ENCODE data around the gene LRRC4C.

Gene LRRC4C

DNA sequence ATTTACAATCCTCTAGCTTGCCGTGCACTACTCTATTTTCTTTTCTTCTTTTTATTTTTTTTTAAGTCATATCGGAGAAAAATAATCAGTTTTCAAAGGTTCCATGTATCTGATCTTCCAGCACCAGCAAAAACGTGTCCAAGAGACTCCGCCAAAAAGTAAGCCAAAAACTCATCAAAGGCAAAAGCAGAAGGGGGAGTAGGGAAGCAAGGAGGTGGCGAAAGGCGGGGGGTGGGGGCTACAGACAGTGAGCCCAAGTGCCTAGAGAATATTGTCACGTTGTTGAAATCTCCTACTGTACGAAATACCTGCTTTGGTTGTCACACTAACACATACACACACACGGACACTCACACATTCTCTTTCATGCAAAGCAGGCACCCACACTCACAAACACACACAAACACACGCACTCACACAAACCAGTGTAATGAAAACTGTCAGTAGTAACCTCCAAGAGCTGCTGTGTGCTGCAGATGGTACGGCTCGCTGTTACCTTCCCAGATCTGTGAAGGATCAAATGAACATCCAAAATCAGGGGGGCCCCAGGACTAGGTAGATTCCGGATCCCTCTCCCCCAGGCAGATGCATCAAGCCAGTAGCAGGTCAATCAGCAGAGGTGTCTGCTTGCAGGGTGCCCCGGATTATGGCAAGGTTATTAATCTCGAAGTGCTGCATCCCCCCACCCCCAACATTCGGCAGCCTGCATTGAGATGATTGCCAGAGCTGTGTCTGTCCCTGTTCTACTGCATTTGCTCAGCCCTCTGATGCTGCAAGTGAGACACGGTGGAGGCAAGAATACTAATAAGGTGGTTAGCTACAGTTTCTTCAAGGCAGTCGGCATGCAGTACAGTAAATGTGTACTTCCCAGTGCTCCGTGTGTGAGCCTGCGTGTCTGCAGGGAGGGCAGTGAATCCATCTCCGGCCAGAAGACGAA is at the start of gene LRRC4C:
LRRC4C (minus strand) TSS at position 188 of the 937 bp plus-strand sequence.
- no peak for DNase-seq

DNA sequence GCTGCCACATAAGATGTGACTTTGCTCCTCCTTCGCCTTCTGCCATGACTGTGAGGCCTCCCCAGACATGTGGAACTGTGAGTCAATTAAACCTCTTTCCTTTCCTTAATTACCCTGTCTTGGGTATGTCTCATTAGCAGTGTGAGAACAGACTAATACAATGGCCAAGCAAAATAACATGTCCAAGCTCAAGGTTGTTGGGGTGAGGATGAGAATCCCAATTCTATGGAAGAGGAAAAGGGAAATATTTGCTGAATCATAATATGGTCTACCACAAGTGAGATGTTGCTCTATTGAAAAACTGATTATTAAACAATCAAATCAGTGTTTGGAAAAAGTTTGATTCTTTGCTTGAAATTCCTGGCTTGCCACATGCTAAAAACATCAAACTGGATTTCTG is 48.7 kb upstream of the LRRC4C start:
- DNase-seq: no peak

DNA sequence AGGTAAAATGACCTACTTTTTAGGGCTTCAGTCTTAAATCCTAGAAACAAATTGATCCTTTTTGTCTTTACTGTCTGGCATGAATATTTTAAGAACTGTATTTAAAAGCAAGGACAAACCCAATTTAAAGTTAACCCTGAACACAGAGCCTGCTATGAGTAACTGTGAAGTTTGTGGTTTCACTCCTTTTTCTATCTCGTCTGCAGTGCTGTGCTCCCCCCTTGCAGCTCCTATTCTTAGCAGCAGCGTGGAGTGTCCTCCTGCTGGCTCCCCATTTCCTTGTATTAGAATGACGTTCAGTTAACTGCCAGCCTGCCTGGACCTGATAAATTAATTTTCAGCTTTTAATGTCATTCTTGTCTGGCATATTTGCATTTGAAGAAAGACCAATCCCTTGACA is 40.0 kb upstream of the LRRC4C start:
- no peak for DNase-seq

DNA sequence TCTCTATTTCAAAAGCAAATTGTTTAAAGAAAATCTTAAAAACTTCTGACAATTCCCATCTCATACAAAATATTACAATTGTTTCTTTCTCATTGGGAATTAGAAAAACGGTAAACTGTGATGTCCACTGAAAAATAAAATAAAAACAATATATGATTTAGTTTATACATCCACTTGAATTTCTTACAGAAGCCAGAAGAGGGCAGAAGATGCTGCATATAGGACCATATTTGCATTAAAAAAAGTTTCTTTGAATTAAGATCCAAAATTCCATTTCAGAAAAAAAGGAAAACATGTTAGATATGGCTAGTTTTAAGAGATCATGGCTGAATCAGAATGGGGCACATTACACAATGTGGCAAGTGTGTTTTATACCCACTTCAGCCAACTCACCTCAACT is 39.3 kb upstream of the LRRC4C start:
- DNase-seq: no peak

DNA sequence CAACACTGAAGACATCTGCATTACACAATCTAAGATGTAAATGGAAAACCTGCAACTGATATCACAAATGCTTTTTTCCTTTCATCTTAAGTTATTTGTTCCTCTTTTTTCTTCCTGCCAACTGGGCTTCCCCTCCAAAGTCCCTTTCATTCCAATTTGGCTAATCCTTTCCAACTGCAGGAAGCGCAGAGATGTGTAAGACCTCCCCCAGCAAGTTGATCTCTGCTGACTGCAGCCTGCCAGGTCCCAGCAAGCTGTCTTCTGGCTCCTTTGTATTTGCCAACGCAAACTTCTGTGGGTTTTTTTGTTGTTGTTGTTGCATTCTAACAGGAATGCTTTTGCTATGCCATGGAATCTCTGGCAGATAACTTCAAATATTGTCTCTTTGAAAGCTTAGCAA is 38.5 kb upstream of the LRRC4C start:
- DNase-seq: no peak

DNA sequence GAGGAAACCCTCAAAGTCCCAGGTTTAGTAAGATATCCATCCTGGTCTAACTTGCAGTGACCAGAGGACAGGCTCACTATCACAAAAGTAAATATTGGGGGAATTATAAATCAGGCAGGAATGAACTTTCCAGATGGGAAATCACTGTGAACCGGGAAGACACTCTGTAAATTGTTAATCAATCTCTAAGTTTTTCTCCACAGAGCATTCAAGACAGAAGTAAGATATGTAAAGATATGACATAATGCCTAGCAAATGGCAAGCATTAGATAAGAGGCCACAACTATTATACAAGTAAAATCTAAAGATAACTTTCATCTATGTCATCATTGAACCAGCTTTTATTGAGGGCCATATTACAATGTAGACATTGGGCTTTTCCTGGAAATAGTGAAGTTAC is 35.3 kb upstream of the LRRC4C start:
- no peak for DNase-seq

DNA sequence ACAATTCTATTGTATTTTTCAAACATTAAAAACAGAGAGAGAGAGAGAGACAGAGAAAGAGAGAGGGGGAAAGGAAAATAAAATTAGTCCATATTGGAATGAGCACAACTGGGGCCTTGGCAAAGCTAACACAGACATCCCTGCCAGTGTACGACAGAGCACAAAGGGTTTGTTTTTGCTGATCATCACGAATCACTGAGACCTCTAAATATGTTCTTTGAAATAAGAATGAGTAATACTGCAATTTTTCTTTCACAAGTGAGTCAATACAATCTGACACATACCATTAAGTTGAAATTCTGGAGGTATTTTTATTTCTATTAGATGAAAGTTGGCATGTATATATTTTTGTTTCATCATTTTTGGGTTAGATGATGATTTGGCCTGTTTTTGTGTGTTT is 27.0 kb upstream of the LRRC4C start:
- no peak for DNase-seq

DNA sequence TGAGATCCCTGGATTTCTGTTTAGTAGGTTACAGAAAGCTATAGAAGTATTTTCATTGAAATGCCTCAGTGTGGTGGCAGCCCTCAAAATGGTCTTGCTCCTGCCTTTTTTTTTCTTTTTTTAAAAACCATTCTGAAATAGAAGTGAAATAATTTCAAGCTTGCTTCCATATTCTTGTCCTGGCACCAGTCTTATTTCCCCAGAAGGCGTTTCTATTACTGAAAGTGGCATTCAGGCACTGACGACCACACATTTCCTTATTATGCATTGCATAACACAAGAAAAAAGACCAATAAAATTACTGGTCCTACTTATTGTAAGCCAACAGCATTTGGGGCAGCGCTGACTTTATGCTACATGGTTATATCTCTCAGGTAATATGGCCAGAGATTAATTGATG is 24.5 kb upstream of the LRRC4C start:
- DNase-seq: no peak

DNA sequence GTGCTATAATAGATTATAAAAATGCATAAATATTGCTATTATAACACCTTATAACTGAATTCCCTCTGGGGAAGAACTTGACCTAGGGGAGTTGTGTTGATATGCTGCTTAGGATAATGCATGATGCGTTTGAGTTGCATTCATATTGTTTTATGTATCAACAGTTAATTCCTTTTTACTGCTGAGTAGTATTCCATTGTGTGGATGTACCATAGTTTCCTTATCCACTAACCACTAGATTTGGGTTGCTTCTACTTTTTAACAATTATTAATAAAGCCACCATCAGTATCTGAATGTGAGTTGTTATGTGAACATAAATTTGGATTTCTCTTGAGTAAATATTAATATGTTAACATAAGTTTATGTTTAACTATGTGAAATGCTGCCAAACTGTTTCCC is 19.7 kb upstream of the LRRC4C start:
- DNase-seq: no peak

DNA sequence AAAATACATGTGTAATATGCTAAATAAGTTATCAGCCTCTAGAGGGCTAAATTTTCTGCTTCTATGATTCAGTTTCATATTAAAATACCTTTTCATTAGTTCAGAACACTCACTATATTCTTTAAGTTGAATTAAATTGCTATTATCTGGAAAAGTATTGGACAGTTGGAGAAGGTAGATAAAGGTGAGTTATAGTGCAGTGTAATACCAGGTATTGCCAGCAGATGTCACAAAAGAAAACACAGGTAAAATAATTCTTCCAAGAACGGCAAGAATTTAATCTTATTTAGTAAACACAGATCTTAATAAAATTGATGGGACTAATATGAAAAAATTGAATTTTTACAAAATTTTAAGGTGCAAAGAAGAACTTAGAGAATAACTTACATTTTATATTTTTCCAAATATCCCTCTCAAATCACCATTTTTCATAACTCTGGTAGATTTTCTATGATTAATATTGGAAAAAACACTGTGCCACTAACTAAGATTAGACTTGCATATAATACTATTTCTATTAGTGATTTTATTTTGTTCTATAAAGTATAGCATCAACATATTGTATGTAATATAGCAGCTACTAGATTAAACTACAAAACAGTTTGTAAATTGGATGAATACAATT is 1.7 kb upstream of the LRRC4C start:
- DNase-seq: no peak

DNA sequence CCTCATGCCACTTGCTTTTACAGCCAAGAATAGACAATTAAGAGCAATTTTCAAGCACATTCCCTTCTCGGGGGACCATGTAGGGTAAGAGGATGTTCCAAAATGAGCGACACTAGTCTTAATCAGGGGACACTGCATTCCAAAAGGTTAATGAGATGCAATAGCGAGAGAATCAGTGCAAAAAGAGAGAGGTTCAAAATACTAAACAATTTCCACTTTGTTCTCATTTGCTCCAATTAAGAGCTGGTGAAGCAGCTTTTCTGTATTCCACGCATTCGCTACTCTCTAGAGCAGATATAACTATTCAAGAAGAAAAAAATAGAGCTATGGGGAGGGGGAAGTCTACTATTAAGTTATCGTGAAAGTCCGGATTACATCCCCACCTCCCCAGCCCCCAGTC is 811 bp downstream of the LRRC4C start:
- DNase-seq: no peak

DNA sequence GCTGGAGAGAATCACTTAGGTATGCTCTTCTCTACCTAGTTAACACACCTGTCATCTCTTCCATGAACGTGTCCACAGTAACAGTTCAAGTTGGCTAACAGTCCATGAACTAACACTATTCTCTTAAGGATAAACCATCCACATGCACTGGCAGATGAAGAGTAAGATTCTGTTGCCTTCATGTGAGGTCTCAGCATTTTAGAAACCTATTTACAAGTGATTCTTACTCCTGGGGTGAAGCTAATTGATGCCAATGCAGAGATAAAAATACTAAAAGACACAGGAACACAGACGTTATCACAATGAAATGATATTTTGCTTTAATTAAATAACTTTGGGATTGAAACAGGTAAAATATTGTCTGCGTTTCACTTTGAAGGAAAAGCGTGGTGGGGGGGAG is 1.3 kb downstream of the LRRC4C start:
- DNase-seq: no peak

DNA sequence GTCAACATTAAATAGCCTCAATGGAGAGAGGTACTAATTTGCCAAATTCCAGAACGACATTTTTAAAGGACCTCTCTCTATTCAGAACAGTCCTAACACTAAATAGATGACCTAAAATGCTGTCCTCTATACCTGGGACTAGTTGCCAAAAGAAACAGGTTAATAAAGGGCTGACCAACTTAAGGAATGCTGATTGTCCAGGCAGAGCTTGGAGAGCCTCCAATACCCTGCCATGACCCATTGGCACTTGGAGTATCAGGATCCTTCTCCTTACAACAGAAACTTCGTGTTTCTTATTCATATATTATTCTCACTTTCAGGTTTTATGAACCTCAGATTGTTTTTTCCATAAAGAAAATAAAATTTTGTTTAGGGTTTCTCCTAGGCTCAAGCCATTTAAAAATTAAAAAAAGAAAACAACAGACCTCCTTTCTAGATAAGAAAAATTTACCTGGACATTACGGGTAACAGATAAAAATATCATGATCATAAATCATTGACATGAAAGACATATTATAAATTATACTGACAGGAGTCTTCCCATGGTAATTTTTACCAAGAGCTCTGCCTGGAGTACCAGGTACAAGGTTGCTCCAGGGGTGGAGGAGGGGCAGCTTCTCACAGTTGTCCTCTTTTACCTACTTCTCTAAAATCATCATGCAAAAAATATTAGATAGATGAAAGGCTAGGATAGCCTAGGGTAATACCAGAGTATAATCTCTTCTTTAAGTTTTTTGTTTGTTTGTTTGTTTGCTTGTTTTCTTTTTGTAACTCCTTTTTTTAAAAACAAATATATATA is 2.0 kb downstream of the LRRC4C start:
- no peak for DNase-seq

DNA sequence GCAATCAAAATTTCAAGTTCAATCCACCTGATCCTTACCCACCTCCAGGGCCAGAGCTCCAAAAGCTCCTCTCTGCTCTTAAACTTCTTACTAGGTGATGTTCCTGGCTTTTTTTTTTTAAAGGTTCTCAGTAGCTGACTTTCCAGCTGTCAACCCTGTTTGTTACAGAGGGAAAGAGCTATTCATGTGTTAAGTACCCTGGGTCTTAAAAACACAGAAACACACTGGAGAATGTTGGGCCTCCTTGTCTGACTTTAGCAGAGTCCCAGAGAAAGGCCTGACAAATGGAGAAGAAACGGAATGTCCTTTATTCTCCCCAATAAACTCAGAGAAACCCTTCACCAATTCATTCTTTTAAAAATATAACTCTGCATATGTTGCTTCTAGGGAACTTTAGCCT is 3.2 kb downstream of the LRRC4C start:
- DNase-seq: no peak

DNA sequence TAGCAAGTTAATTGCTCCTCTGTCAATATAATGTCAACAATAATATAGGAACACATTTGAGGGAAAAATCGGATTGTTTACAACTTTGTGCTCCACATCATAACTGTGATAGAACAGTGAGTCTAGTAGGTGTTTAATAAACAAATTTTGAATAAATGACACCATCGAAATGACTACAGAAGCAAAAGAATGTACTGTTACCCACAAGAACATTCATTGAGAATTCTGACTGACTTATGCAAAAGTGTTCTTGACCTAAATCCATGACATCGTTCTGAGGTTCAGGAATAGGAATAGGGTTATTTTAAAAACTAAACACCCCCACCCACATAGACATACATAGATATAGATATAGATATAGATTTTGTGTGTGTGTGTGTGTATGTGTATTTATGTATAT is 8.4 kb downstream of the LRRC4C start:
- DNase-seq: no peak

DNA sequence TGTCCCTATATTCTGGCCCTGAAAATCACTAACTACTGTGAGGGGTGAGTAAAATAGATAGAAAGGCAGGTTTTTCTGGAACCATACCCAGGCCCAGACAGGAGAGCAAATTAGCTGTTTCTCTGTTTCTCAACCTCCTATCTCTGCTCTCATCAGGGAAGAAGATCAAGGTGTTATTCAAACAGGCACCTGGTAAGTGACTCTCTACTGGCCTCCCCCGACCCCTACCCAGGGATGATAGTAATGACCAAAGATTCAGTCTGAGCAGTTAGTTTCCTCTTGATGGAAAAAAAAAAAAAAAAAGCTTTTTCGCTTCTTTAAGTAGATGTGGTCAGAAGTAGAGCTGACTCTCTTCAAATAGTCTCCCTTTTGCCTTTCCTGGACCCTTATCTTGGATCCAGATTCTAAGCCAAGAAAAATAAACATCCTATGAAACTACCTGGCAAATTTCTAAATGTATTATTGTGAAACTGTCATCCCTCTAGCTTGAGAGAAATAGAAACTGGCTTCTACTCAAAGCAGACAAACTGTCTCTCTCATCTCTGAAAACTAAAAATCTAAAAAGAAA is 9.9 kb downstream of the LRRC4C start:
- DNase-seq: no peak

DNA sequence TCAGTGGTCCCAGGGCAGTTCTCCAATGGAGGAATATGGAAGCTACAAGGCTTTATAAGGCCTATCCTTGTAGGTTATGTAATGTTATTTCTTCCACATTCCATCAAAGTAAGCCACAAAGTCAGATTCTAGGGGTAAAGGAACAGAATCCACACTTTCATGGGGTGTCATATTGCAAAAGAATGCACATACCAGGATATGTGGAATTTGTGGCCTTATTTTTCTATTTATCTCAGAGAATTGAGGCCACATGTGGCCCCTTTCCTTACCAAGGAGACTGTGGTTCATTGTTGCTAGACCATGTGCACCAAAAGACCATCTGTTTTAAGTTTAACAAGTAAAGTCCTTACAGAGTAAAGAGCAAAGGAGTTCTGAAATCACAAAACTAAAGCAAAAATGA is 12.9 kb downstream of the LRRC4C start:
- no peak for DNase-seq

DNA sequence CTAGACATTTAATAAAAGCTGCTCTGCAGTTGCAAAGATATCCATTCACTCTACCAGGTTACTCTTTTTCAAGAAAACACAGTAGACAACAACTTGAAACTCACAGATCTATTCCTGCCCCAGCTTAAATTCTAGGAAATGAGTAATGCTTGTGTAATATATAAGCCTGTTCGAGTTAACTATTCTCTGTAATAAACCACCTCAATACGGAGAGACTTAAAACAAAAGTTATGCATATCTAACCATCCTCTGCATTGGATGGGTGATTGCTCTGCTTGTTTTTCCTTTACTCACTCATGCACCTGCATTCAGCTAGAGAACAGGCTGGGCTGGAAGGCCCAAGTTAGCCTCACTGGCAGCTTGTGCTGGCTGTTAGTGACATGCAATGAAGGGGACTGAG is 13.3 kb downstream of the LRRC4C start:
- DNase-seq: no peak

DNA sequence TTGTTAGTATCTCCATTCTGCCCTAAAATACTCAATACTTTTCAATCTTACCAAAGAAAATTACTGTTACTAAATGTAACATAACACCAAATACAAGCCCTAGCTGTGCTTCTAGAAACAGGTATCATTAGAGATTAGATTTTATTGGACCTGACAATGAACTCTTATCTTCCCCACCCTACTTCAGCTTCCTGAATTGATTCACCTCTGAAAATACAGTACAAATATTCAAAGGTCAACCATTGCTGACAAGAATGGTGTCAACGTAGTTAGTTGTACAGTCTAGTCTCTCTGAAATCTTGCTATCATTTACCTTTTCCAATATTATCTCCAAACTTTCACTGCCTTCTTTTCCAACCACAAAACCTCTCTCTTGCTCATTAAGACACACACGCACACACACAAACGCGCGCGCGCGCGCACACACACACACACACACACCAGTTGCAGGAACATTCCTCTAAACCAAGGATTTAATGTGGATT is 22.4 kb downstream of the LRRC4C start:
- DNase-seq: no peak

DNA sequence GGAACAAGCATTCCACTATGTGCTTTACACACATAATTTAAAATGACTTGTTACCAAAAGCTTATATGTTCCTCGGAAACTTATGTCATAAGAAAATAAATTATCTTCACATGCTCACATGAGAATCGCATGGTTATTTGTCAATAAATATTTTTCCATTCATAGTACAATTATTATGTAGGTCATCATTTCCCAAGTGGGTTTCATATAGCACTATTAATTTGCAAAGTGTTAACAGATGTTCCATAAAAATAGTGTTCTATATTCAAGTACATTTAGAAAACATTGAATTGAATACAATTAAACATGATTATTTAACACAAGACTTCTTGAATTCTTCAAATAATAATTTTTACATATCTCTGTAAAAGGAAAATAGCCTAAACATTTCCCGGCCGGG is 23.9 kb downstream of the LRRC4C start:
- no peak for DNase-seq

DNA sequence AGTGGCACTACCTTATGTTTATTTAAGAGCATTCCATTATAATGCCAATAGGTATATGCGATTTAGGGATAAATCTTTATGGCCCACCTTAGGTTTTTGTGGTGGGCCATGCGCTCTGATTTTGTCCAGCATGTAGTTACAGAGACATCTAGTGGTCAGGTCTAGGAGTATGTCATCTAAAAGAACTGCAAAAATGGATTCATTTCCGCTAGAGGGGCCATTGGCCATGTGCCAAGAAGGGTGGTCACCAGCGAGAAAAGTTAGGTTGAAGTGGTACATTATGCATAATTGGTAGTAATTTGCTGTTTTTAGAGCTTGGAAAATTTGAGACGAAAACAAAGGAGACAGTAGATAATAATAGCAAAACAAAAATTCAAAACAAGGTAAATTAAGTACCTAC is 27.7 kb downstream of the LRRC4C start:
- DNase-seq: no peak

DNA sequence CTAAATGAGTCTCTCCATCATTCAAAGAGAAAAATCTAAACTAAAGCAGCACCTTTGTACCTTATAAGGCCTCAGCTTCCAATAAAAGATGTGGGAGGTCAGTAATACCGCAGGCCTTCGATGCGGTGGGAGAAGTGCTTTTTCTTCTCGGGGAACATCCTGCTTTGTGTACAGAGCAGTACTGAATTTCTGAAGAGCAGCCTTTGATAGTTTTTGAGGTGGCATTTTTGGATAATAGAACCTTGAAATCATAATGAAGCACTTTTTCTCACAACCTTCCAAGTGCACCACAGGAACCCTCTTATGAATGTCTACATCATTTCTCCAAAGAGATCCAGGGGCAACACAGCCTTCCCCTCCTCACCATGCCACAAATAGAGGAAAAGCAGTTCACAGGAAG is 39.6 kb downstream of the LRRC4C start:
- DNase-seq: no peak

DNA sequence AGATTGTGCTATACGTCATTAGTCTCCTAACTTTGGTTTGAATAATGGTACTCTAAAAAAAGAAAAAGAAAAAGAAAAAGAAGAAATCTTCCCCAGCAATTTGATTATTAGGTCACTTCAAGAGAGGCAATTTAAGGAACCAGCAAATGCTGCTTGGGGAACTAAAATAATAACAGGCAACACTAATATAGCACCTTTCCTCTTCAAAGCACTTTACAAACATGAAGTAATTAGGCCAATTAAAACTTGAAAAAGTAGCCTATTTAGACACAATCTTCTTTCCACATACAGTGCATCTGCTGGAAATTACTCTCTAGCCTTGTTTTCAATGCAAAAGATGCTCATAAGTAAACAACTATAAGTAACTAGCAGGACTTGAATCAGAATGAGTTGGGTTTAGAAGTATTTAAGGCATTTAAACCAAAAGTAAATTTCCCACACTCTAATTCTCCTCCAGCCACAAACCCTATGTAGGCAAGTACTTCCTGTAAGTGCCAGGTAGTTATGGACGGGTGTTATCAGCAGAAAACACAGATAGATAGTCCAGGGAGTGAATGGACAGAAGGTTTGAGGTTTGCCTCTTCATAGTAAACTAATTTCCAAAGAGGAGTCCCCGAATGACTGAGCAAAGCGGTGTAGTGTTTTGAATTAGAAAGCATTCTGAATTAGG is 44.5 kb downstream of the LRRC4C start:
- no peak for DNase-seq
